Adrenal gland (tissue), 12 donors: ENCODE measurements around the gene DUSP7. TPM values are rescaled to one million over a fixed set of nuclear protein-coding genes. Genes with fewer than 3 reads are reported as not detected.

Experiments
- DNase-seq, 7 donors: peaks; one replicate each; pipeline ENCODE4 v3.0.0-alpha.2; 2019 to 2020
- H3K27ac ChIP-seq, 5 donors: fragments of 200-600 bp; sonication (generic) in 4 of 5; 1 replicate in 3 of 5; 2 replicates in 2 of 5; pipeline versions ENCODE4 v1.5.1 to v1.8.0; 2016 to 2020; ENCODE audit warnings: mild to moderate bottlenecking in 1 of 5
- H3K27me3 ChIP-seq: fragments of 200-600 bp; 2 replicates; pipeline ENCODE4 v1.8.0; 2021
- H3K36me3 ChIP-seq, 2 donors: fragments of 200-600 bp; replicated peaks in 1 of 2; 1 replicate in 1 of 2; 2 replicates in 1 of 2; pipeline versions ENCODE4 v1.5.1 to v1.8.0; 2018 to 2022
- H3K4me1 ChIP-seq, 2 donors: fragments of 200-600 bp; replicated peaks in 1 of 2; 1 replicate in 1 of 2; 2 replicates in 1 of 2; pipeline versions ENCODE4 v1.5.1 to v1.8.0; 2018 to 2021
- H3K4me3 ChIP-seq, 4 donors: fragments of 200-600 bp; sonication (generic) in 3 of 4; one replicate each; pipeline ENCODE4 v1.5.1; 2016 to 2018
- H3K9me3 ChIP-seq, 3 donors: fragments of 200-600 bp; sonication (generic) in 1 of 3; replicated peaks in 1 of 3; 1 replicate in 2 of 3; 2 replicates in 1 of 3; pipeline versions ENCODE4 v1.5.1 to v1.8.0; 2016 to 2021
- CTCF ChIP-seq, 6 experiments: fragments of 450-650 bp in 4 of 6; fragments of 200-600 bp in 2 of 6; sonication (generic) in 1 of 6; IDR thresholded peaks; 1 replicate in 5 of 6; 2 replicates in 1 of 6; pipeline versions ENCODE4 v1.5.1 to v1.8.0; 2016 to 2021; ENCODE audit warnings: antibody characterized with exemption in 6 of 6, mild to moderate bottlenecking in 2 of 6, moderate library complexity in 1 of 6
- POLR2A ChIP-seq, 2 donors: fragments of 450-650 bp; IDR thresholded peaks; one replicate each; pipeline ENCODE4 v1.6.1; 2017; ENCODE audit warnings: antibody characterized with exemption in 2 of 2, mild to moderate bottlenecking in 2 of 2, moderate library complexity in 1 of 2
- WGBS, 4 donors: extraction: QIAGEN DNeasy Blood & Tissue Kit in 2 of 4; methylation state at CpG; one replicate each; pipeline versions ENCODE4 v1.1.5 to v1.1.7; 2013 to 2017; 5-methylcytosine and 5-hydroxymethylcytosine counted together
- intact Hi-C, 2 donors: fragments of 100-400 bp; cut with DNase I; formaldehyde crosslinking; loops; one replicate each; pipeline versions ENCODE4 v1.14.1 to v1.15.0; 2022 to 2023
- polyA plus RNA-seq, 3 donors: library from polyadenylated mRNA; stranded (reverse); fragments of 200-250 nt in 2 of 3; fragments of 350-450 nt in 1 of 3; fragmentation: Illumina TruSeq in 1 of 3; extraction: RNeasy Lipid Tissue Mini Kit (QIAGEN cat#74804) in 1 of 3; gene quantifications; one replicate each; pipeline ENCODE4 v1.2.3, GENCODE V29; 2013 to 2014
- total RNA-seq, 9 donors: library from RNA; depleted of rRNA in 4 of 9; stranded (reverse); fragments of >200 nt in 4 of 9; fragments of 120-200 nt in 1 of 9; fragmentation: NEBNext Ultra II Directional in 1 of 9; extraction: Animal tissue kit (Norgen Biotek cat#: 25700) in 1 of 9; gene quantifications; one replicate each; pipeline versions ENCODE4 v1.1.0 to v1.2.4, GENCODE V29; 2013 to 2023
- donor health status: healthy with polysubstance abuse.
- donor health status: Bipolar disorder and iron deficiency.
- donor health status: DM: yes; HTN: yes; CAD: no.
- donor health status: DM: no; HTN: no; CAD: no.
- donor health status: DM: no; HTN: no; CAD: no.
- donor health status: DM: yes; HTN: yes; CAD: no.

Gene DUSP7
- total and polyA plus RNA-seq, 12 donors, result 5.5 to 35.0 (median 14.4) TPM

GRCh38 chr3:52076896-52077780 lies 20.8 kb upstream of the DUSP7 start:
- intact Hi-C loops, result no loop called here
- TF ChIP-seq CTCF (IDR thresholded peaks at IDR 0.05), result peak in 5 of 6 experiments; percentile 18 to 45 (median 32)
- no peak for TF ChIP-seq POLR2A (IDR thresholded peaks at IDR 0.05)
- no peak overlapping the region for H3K4me3 ChIP-seq
- peak overlapping the region in 4 of 5 donors; percentile 66 to 91 (median 82) for H3K27ac ChIP-seq
- DNase-seq, result peak in 6 of 7 donors; percentile 54 to 72 (median 58)
- H3K36me3 ChIP-seq, result no peaks in the 10 kb centered on the region
- H3K4me1 ChIP-seq, result peaks cover 7 to 16% of the 10 kb centered on the region in 2 donors
- 37 to 53% (median 45%) methylated on average over 13 to 14 of the region's 14 CpGs for WGBS, 4 donors
- H3K27me3 ChIP-seq, result no peaks in the 10 kb centered on the region
- no peaks in the 10 kb centered on the region for H3K9me3 ChIP-seq

DNA sequence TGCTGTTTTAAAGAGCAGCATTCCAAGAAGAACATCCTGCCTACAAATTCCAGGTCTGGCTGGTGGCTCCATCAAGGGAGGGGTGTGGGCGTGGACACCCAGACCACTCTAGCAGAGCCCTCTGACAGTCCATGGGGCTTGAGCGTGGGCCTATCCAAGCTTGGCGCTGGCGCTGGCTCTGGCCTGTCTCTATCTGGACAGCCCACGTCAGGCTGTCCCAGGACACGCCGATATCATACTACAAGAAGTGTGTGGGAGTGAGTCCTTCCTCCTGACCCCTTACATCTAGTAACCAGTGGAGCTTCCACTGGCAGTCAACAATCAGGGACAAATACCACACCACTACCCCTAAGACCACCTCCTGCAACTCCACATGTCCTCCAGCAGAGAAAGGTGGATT lies 17.1 kb upstream of the DUSP7 start:
- H3K27me3 ChIP-seq, result no peaks in the 10 kb centered on the region
- TF ChIP-seq POLR2A (IDR thresholded peaks at IDR 0.05) (no peak), CTCF (IDR thresholded peaks at IDR 0.05) (no peak)
- H3K4me1 ChIP-seq, result peaks cover 7 to 28% of the 10 kb centered on the region in 2 donors
- no peaks in the 10 kb centered on the region for H3K9me3 ChIP-seq
- intact Hi-C loops, result no loop called here
- WGBS, 4 donors, result 82 to 94% (median 90%) methylated on average over 7 of the region's 7 CpGs
- no peak overlapping the region for H3K27ac ChIP-seq
- no peak overlapping the region for H3K4me3 ChIP-seq
- H3K36me3 ChIP-seq, result no peaks in the 10 kb centered on the region
- DNase-seq, result no peak

GRCh38 chr3:52072471-52072870 lies 16.1 kb upstream of the DUSP7 start:
- Histone ChIP-seq H3K4me1 (peaks cover 7 to 20% of the 10 kb centered on the region in 2 donors), H3K4me3 (no peak overlapping the region), H3K9me3 (no peaks in the 10 kb centered on the region), H3K27ac (no peak overlapping the region), H3K36me3 (no peaks in the 10 kb centered on the region), H3K27me3 (no peaks in the 10 kb centered on the region)
- no peak for DNase-seq
- 87 to 98% (median 93%) methylated on average over 7 to 8 of the region's 8 CpGs for WGBS, 4 donors
- TF ChIP-seq CTCF (IDR thresholded peaks at IDR 0.05), result no peak
- TF ChIP-seq POLR2A (IDR thresholded peaks at IDR 0.05), result no peak
- intact Hi-C loops, result no loop called here

GRCh38 chr3:52072020-52072419 lies 15.6 kb upstream of the DUSP7 start:
- Histone ChIP-seq H3K9me3 (no peaks in the 10 kb centered on the region), H3K4me1 (peaks cover 2 to 16% of the 10 kb centered on the region in 2 donors), H3K27ac (no peak overlapping the region), H3K4me3 (no peak overlapping the region), H3K36me3 (no peaks in the 10 kb centered on the region), H3K27me3 (no peaks in the 10 kb centered on the region)
- DNase-seq, result no peak
- 74 to 92% (median 92%) methylated on average over 3 to 5 of the region's 5 CpGs; no CpG with 5 or more reads in 1 of the 4 donors for WGBS, 4 donors
- TF ChIP-seq POLR2A (IDR thresholded peaks at IDR 0.05) (no peak), CTCF (IDR thresholded peaks at IDR 0.05) (no peak)
- intact Hi-C loops, result no loop called here
